Activated naive CD8-positive, alpha-beta T cell (primary cell): ENCODE results near the gene DMD.

Experiments
- H3K27ac Mint-ChIP-seq: one replicate; pipeline ENCODE4 v1.8.0; 2021; ENCODE audit warnings: mixed read lengths
- H3K27me3 Mint-ChIP-seq: one replicate; pipeline ENCODE4 v1.8.0; 2021; ENCODE audit warnings: mixed read lengths
- H3K36me3 Mint-ChIP-seq: one replicate; pipeline ENCODE4 v1.8.0; 2021; ENCODE audit warnings: mixed read lengths
- H3K4me1 Mint-ChIP-seq: one replicate; pipeline ENCODE4 v1.8.0; 2021; ENCODE audit warnings: low read depth, mixed read lengths
- H3K4me3 Mint-ChIP-seq: one replicate; pipeline ENCODE4 v1.8.0; 2021; ENCODE audit warnings: mild to moderate bottlenecking, mixed read lengths
- H3K9me3 Mint-ChIP-seq: one replicate; pipeline ENCODE4 v1.8.0; 2021; ENCODE audit warnings: low read depth, mixed read lengths

DMD gene

GRCh38 chrX:31356275-31357212, 1854.8 kb downstream of the DMD start:
- Mint-ChIP-seq H3K9me3 (no peaks in the 10 kb centered on the region), H3K36me3 (no peaks in the 10 kb centered on the region), H3K27me3 (no peaks in the 10 kb centered on the region), H3K4me1 (no peaks in the 10 kb centered on the region), H3K27ac (no peak overlapping the region), H3K4me3 (no peak overlapping the region)

DNA sequence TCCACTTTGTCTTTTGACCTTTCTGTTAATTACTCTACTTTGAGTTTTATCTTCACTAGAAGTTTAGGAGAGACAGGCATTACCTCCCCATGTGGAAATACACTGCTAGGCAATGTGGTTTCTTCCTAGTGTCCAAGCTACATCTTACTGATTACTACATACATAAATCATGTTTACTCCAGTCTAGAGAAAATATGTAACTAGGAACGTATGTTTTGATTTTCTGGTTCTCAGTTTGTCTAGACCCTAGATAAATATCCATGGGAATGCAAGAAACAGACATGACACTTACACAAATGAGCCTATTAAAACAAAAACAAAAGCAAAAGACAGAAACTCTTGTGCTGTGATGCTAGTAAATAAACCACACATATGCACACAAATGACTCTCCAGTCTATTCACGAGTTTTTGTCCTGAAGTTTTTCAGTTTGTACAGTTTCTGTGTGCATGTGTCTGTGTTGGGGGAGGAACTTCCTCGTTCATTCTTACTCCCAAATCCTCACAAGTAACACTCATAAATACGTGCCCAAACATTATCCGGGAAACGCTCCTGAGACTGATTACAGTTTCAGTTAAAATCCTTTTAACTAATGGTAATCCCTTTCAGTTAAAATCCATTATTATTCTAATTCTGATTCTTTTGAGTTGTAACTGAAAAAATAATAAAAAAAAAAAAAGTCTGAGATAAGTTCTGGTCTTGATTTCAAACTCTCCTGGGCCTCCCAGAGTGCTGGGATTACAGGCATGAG, 1856.0 kb downstream of the DMD start:
- H3K4me3 Mint-ChIP-seq: no peak overlapping the region

DNA sequence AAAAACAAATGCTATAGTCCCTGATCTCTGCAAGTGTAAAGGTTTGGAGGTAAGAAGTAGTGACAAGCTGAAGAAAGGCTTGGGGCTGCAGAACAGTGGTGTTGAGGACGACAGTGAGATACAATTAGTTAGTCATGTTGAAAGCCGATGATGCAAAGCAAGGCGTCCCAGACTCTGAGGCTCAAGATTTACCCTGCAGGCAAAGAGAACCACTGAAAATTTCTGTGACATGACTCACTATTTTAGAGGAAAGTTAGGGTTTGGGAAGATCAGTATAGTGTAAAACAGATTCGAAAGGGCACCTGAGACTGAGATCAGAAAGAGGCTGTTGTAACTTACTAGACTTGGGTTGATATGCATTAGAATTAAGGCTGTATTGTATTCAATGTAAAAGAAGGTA, 1858.3 kb downstream of the DMD start:
- Mint-ChIP-seq H3K27me3 (no peaks in the 10 kb centered on the region), H3K36me3 (no peaks in the 10 kb centered on the region), H3K27ac (no peak overlapping the region), H3K4me1 (no peaks in the 10 kb centered on the region), H3K9me3 (no peaks in the 10 kb centered on the region), H3K4me3 (no peak overlapping the region)

More for the DNA sequence above, 1856.0 kb downstream of the DMD start:
- Mint-ChIP-seq H3K9me3 (no peaks in the 10 kb centered on the region), H3K4me1 (no peaks in the 10 kb centered on the region), H3K27ac (no peak overlapping the region), H3K36me3 (no peaks in the 10 kb centered on the region), H3K27me3 (no peaks in the 10 kb centered on the region)

DNA sequence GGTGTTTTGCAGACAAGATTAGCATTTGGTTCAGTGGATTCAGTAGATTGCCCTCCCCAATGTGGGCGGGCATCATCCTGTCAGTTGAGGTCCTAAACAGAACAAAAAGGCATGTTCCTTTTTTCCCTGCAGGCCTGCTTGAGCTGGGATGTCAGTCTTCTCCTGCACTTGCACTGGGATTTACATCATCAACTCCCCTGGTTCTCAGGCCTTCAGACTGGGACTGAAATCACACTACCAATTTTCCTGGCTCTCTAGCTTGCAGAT, 1860.6 kb downstream of the DMD start:
- no peak overlapping the region for H3K4me3 Mint-ChIP-seq
- no peaks in the 10 kb centered on the region for H3K9me3 Mint-ChIP-seq
- H3K27ac Mint-ChIP-seq: no peak overlapping the region
- H3K4me1 Mint-ChIP-seq: no peaks in the 10 kb centered on the region
- H3K27me3 Mint-ChIP-seq: no peaks in the 10 kb centered on the region
- no peaks in the 10 kb centered on the region for H3K36me3 Mint-ChIP-seq

- H3K4me3 Mint-ChIP-seq: no peak overlapping the region
- no peaks in the 10 kb centered on the region for H3K36me3 Mint-ChIP-seq
- H3K27ac Mint-ChIP-seq: no peak overlapping the region
- H3K27me3 Mint-ChIP-seq: no peaks in the 10 kb centered on the region
- no peaks in the 10 kb centered on the region for H3K4me1 Mint-ChIP-seq
- H3K9me3 Mint-ChIP-seq: no peaks in the 10 kb centered on the region
These were observed 1861.8 kb downstream of the DMD start for GRCh38 chrX:31349515-31349914.

- Mint-ChIP-seq H3K4me1 (no peaks in the 10 kb centered on the region), H3K36me3 (no peaks in the 10 kb centered on the region), H3K27ac (no peak overlapping the region), H3K27me3 (peaks cover 2% of the 10 kb centered on the region), H3K9me3 (no peaks in the 10 kb centered on the region), H3K4me3 (no peak overlapping the region)
These were observed 1870.8 kb downstream of the DMD start for GRCh38 chrX:31340587-31340986.

DNA sequence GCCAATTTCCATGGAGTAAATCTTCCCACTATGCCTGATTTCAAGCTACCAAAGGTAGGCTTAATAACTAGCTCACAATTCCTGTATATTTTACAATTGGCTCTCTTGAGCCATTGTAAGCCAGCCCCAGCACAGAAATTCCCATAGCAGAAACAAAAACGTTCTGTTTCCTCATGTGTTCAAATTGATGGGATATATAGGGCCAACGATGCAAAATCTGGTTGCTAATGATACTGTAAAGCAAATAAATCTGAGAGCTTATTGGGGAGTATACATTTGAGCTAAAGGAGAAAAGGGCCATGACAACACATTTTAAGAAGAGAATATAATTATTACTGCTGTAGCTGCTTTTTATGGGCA, 1872.4 kb downstream of the DMD start:
- Mint-ChIP-seq H3K4me3 (no peak overlapping the region), H3K27ac (no peak overlapping the region), H3K9me3 (no peaks in the 10 kb centered on the region), H3K4me1 (no peaks in the 10 kb centered on the region), H3K36me3 (no peaks in the 10 kb centered on the region), H3K27me3 (peaks cover 2% of the 10 kb centered on the region)

DNA sequence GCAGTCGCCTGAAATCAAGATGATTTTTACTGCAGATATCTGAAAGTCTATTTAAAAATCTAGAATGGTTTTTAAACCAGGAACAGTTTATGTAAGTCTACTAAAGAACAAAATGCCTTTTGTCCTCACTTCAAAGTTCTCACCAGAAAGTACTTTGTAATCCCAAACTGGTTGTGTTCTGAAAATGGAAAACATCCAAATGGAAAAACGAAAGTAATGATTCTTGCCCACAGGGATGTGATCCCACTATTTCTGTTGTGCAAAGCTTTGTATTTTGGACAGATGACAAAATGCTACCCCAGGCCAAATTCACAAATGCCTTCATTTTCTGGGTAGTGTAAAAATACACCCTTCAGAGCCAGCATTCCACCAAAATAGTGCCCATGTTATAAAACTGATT, 1874.0 kb downstream of the DMD start:
- no peak overlapping the region for H3K4me3 Mint-ChIP-seq
- H3K27me3 Mint-ChIP-seq: peaks cover 2% of the 10 kb centered on the region
- no peaks in the 10 kb centered on the region for H3K36me3 Mint-ChIP-seq
- H3K4me1 Mint-ChIP-seq: no peaks in the 10 kb centered on the region
- no peaks in the 10 kb centered on the region for H3K9me3 Mint-ChIP-seq
- H3K27ac Mint-ChIP-seq: no peak overlapping the region

- Mint-ChIP-seq H3K27ac (no peak overlapping the region), H3K4me3 (no peak overlapping the region), H3K27me3 (peaks cover 2% of the 10 kb centered on the region), H3K36me3 (no peaks in the 10 kb centered on the region), H3K4me1 (no peaks in the 10 kb centered on the region), H3K9me3 (no peaks in the 10 kb centered on the region)
These were observed 1874.9 kb downstream of the DMD start for GRCh38 chrX:31336419-31336818.

DNA sequence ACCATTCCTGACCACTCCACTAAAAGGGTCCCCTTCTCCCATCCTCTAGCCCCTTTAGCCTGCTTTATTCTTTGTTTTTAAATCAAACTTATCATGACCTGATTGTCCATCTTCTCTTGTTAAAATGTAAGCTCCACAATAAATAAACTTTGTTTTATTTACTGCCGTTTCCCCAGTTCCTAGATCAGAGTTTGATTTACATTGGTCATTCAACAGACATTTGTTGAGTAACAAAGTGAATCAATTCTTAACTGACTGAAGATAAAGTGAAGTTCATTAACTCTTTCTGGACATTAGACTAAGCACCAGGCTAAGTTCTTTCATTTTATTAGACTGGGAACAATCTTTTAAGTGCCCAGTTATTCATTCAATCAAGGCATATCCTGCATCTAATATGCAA, 1876.4 kb downstream of the DMD start:
- Mint-ChIP-seq H3K4me3 (no peak overlapping the region), H3K36me3 (no peaks in the 10 kb centered on the region), H3K9me3 (no peaks in the 10 kb centered on the region), H3K27ac (no peak overlapping the region), H3K4me1 (no peaks in the 10 kb centered on the region), H3K27me3 (peaks cover 2% of the 10 kb centered on the region)

- peaks cover 2% of the 10 kb centered on the region for H3K27me3 Mint-ChIP-seq
- H3K27ac Mint-ChIP-seq: no peak overlapping the region
- no peaks in the 10 kb centered on the region for H3K4me1 Mint-ChIP-seq
- H3K4me3 Mint-ChIP-seq: no peak overlapping the region
- H3K9me3 Mint-ChIP-seq: no peaks in the 10 kb centered on the region
- H3K36me3 Mint-ChIP-seq: no peaks in the 10 kb centered on the region
These were observed 1878.1 kb downstream of the DMD start for GRCh38 chrX:31333165-31333831.

DNA sequence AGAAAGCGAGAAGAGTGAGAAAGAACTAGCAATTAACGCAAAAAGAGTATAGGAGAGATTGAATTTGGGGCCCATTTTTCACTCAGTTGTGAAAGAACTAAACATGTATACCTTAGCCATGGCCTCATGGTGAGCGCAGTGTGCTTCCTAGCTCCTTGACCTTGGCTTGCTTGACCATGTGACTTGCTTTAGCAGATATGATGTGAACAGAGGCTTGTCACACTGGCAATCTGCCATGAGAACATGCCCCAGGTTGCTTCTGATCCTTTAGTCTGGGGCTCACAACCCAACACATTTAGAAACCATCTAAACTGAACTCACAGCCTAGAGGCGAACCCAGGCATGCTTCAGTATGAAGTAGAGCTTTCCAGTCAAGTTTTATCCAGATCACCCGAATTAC, 1879.4 kb downstream of the DMD start:
- Mint-ChIP-seq H3K27ac (no peak overlapping the region), H3K4me1 (no peaks in the 10 kb centered on the region), H3K27me3 (peaks cover 4% of the 10 kb centered on the region), H3K36me3 (no peaks in the 10 kb centered on the region), H3K4me3 (no peak overlapping the region), H3K9me3 (no peaks in the 10 kb centered on the region)

DNA sequence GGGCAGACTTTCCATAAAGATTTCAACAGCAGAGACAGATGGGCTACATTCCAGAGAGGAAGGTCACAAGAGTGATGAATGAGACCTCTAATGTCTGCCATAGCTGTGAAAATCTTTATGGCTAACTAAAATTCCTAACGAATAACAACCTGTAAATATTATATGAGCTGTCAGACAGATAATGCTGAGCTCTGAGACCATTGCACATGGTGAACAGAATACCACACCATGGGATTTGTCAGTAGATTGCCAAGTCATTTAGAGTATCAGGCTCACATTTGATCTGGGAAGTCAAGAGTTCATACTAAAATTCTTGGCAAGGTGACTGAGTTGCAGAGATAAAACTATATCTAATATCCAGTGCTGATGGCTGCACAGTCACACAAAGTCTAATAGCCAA, 1880.3 kb downstream of the DMD start:
- Mint-ChIP-seq H3K4me1 (no peaks in the 10 kb centered on the region), H3K9me3 (no peaks in the 10 kb centered on the region), H3K4me3 (no peak overlapping the region), H3K36me3 (no peaks in the 10 kb centered on the region), H3K27ac (no peak overlapping the region), H3K27me3 (peaks cover 1% of the 10 kb centered on the region)

GRCh38 chrX:31329298-31329697, 1882.1 kb downstream of the DMD start:
- H3K36me3 Mint-ChIP-seq: no peaks in the 10 kb centered on the region
- no peak overlapping the region for H3K27ac Mint-ChIP-seq
- no peaks in the 10 kb centered on the region for H3K9me3 Mint-ChIP-seq
- H3K4me1 Mint-ChIP-seq: no peaks in the 10 kb centered on the region
- peaks cover 1% of the 10 kb centered on the region for H3K27me3 Mint-ChIP-seq
- no peak overlapping the region for H3K4me3 Mint-ChIP-seq

DNA sequence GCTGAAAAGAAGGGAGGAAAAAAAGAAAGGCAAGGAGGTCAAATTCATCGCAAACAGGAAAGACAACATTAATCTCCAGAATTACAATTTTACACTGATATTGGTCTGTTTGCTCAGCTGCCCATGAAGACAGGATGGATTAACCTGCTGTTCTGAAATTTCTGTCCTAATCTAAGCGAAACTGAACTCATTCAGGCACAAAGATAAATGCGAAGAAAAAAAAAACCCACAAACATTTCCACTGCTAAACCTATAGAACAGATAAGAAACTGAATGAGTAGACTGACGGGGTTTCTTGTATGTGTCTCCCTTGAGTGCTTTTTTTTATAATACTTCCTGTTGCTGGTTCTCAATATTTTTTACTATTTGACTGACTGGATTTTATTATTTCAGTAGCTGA, 1887.7 kb downstream of the DMD start:
- Mint-ChIP-seq H3K27me3 (peaks cover 1% of the 10 kb centered on the region), H3K4me1 (no peaks in the 10 kb centered on the region), H3K36me3 (no peaks in the 10 kb centered on the region), H3K27ac (no peak overlapping the region), H3K4me3 (no peak overlapping the region), H3K9me3 (no peaks in the 10 kb centered on the region)
